HepG2 (cell line): ENCODE measurements around the gene HECTD3. TPM values are rescaled to one million over a fixed set of nuclear protein-coding genes. Genes with fewer than 3 reads are reported as not detected.

ENCODE experiments used
- ATF7 ChIP-seq, 2 experiments: fragments of 450-650 bp in 1 of 2; sonication (generic) in 1 of 2; formaldehyde crosslinking in 1 of 2; IDR thresholded peaks; 2 replicates each; pipeline versions ENCODE4 v1.4.0 to v1.6.1; 2016 to 2020; ENCODE audit warnings: antibody characterized with exemption in 1 of 2, mild to moderate bottlenecking in 1 of 2, missing genetic modification reagents in 1 of 2
- ETV6 ChIP-seq: sonication (generic); formaldehyde crosslinking; conservative IDR thresholded peaks from 2 replicates; pipeline ENCODE4 v1.4.0; 2020; ENCODE audit warnings: missing genetic modification reagents
- HHEX ChIP-seq: IDR thresholded peaks from 2 replicates; pipeline ENCODE4 v1.6.1; 2016; ENCODE audit warnings: control low read depth
- KDM6A ChIP-seq: IDR thresholded peaks from 2 replicates; pipeline ENCODE4 v1.6.1; 2016; ENCODE audit warnings: low read depth
- RNF2 ChIP-seq: fragments of 450-650 bp; conservative IDR thresholded peaks from 2 replicates; pipeline ENCODE4 v1.6.1; 2016; ENCODE audit warnings: low read depth
- SMC3 ChIP-seq: IDR thresholded peaks from 2 replicates; pipeline ENCODE4 v1.6.1; 2011; ENCODE audit warnings: low read length, improper control_type of control experiment
- THAP11 ChIP-seq: IDR thresholded peaks from 2 replicates; pipeline ENCODE4 v1.6.1; 2016; ENCODE audit warnings: missing biosample characterization, missing genetic modification reagents
- ZNF552 ChIP-seq: sonication (generic); formaldehyde crosslinking; IDR thresholded peaks from 2 replicates; pipeline ENCODE4 v1.9.0; 2022; ENCODE audit warnings: missing genetic modification reagents, mild to moderate bottlenecking, borderline replicate concordance
- ZNF768 ChIP-seq: sonication (generic); formaldehyde crosslinking; IDR thresholded peaks from 2 replicates; pipeline ENCODE4 v1.4.0; 2020; ENCODE audit warnings: missing genetic modification reagents
- polyA plus RNA-seq, 8 experiments: library from polyadenylated mRNA; depleted of rRNA in 3 of 8; stranded (reverse) in 7 of 8; unstranded in 1 of 8; fragments of >200 nt; fragmentation: Illumina TruSeq in 4 of 8; extraction: Trizol in 4 of 8; gene quantifications; 2 replicates each; pipeline versions ENCODE4 v1.2.1 to v1.2.3, GENCODE V29; 2011 to 2016; ENCODE audit warnings: low read depth in 4 of 8, missing spikeins in 1 of 8, mixed read lengths in 1 of 8; ENCODE audit not compliant: insufficient read depth in 1 of 8
- total RNA-seq, 5 experiments: library from RNA; depleted of rRNA; stranded (reverse); fragments of >200 nt; fragmentation: Illumina TruSeq; extraction: Trizol; gene quantifications; 2 replicates each; pipeline ENCODE4 v1.2.3, GENCODE V29; 2016; ENCODE audit warnings: low read depth in 1 of 5
- TF ChIP-seq, protein P1 (sequence below), 2 experiments: fragments of 450-650 bp in 1 of 2; sonication (generic) in 1 of 2; formaldehyde crosslinking in 1 of 2; IDR thresholded peaks; 2 replicates each; pipeline versions ENCODE4 v1.6.1 to v1.8.0; 2016 to 2022; ENCODE audit warnings: antibody characterized with exemption in 1 of 2, mild to moderate bottlenecking in 1 of 2, missing genetic modification reagents in 1 of 2
- TF ChIP-seq, protein P2 (sequence below): sonication (generic); formaldehyde crosslinking; IDR thresholded peaks from 2 replicates; pipeline ENCODE4 v1.4.0; 2020; ENCODE audit warnings: mild to moderate bottlenecking, missing genetic modification reagents, borderline replicate concordance
- TF ChIP-seq, protein P3 (sequence below): IDR thresholded peaks from 2 replicates; pipeline ENCODE4 v1.6.1; 2018; ENCODE audit warnings: missing genetic modification reagents

Gene HECTD3
- total and polyA plus RNA-seq, 2 of the 13 experiments (the other 11 are each of a cell fraction or from before 2014, with no cell fraction given) = 18.6 to 24.5 TPM

DNA sequence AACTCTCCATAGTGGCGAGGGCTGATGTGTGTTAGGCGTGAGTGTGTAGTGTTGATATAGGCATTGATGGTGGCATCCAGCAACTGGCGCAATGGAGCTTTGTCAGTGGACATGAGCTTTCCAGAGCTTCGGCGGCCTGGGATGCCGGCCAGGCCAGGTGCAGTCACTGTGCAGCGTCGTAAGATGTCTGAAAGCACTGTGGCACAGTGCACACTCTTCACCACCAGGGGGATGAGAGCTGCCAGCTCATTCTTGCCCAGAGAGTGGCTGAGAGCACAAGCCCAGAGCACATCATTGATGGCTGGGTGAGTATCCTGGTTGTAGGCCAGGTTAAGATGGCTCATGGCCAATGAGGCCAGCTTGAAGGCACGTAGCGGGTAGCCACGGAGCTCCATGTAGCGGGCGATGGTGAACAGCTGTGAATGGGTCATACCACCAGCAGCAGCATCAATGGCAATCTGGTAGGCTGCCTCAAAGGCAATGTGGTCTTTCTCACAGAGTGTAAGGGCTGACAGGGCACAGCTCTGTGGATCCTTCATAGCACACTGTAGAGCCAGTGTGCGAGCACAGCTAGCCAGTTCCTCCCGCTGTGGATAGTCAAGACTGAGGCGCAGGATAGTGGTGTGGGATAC is 7.6 kb upstream of the HECTD3 start (continued):
- TF ChIP-seq, protein P1, sequence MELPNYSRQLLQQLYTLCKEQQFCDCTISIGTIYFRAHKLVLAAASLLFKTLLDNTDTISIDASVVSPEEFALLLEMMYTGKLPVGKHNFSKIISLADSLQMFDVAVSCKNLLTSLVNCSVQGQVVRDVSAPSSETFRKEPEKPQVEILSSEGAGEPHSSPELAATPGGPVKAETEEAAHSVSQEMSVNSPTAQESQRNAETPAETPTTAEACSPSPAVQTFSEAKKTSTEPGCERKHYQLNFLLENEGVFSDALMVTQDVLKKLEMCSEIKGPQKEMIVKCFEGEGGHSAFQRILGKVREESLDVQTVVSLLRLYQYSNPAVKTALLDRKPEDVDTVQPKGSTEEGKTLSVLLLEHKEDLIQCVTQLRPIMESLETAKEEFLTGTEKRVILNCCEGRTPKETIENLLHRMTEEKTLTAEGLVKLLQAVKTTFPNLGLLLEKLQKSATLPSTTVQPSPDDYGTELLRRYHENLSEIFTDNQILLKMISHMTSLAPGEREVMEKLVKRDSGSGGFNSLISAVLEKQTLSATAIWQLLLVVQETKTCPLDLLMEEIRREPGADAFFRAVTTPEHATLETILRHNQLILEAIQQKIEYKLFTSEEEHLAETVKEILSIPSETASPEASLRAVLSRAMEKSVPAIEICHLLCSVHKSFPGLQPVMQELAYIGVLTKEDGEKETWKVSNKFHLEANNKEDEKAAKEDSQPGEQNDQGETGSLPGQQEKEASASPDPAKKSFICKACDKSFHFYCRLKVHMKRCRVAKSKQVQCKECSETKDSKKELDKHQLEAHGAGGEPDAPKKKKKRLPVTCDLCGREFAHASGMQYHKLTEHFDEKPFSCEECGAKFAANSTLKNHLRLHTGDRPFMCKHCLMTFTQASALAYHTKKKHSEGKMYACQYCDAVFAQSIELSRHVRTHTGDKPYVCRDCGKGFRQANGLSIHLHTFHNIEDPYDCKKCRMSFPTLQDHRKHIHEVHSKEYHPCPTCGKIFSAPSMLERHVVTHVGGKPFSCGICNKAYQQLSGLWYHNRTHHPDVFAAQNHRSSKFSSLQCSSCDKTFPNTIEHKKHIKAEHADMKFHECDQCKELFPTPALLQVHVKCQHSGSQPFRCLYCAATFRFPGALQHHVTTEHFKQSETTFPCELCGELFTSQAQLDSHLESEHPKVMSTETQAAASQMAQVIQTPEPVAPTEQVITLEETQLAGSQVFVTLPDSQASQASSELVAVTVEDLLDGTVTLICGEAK (IDR thresholded peaks at IDR 0.05) = no peak
- TF ChIP-seq, protein P1 (CRISPR knock-in tag; IDR thresholded peaks at IDR 0.05) = no peak
- TF ChIP-seq HHEX (CRISPR knock-in tag) = no peak
- peak; percentile 92 for TF ChIP-seq SMC3
- TF ChIP-seq ZNF768 (CRISPR knock-in tag) = no peak
- TF ChIP-seq ZNF552 (CRISPR knock-in tag) = 0 out of 2 replicates have a peak, but pooled peaks have one; percentile 57
- TF ChIP-seq, protein P2, sequence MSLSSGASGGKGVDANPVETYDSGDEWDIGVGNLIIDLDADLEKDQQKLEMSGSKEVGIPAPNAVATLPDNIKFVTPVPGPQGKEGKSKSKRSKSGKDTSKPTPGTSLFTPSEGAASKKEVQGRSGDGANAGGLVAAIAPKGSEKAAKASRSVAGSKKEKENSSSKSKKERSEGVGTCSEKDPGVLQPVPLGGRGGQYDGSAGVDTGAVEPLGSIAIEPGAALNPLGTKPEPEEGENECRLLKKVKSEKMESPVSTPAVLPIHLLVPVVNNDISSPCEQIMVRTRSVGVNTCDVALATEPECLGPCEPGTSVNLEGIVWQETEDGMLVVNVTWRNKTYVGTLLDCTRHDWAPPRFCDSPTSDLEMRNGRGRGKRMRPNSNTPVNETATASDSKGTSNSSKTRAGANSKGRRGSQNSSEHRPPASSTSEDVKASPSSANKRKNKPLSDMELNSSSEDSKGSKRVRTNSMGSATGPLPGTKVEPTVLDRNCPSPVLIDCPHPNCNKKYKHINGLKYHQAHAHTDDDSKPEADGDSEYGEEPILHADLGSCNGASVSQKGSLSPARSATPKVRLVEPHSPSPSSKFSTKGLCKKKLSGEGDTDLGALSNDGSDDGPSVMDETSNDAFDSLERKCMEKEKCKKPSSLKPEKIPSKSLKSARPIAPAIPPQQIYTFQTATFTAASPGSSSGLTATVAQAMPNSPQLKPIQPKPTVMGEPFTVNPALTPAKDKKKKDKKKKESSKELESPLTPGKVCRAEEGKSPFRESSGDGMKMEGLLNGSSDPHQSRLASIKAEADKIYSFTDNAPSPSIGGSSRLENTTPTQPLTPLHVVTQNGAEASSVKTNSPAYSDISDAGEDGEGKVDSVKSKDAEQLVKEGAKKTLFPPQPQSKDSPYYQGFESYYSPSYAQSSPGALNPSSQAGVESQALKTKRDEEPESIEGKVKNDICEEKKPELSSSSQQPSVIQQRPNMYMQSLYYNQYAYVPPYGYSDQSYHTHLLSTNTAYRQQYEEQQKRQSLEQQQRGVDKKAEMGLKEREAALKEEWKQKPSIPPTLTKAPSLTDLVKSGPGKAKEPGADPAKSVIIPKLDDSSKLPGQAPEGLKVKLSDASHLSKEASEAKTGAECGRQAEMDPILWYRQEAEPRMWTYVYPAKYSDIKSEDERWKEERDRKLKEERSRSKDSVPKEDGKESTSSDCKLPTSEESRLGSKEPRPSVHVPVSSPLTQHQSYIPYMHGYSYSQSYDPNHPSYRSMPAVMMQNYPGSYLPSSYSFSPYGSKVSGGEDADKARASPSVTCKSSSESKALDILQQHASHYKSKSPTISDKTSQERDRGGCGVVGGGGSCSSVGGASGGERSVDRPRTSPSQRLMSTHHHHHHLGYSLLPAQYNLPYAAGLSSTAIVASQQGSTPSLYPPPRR (CRISPR knock-in tag) = 0 out of 2 replicates have a peak, but pooled peaks have one; percentile 27
- no peak for TF ChIP-seq ATF7 (IDR thresholded peaks at IDR 0.05)
- 0 out of 2 replicates have a peak, but pooled peaks have one; percentile 16 for TF ChIP-seq ATF7 (CRISPR knock-in tag; IDR thresholded peaks at IDR 0.05)
- no peak for TF ChIP-seq KDM6A (CRISPR knock-in tag)
- no peak for TF ChIP-seq ETV6 (CRISPR knock-in tag)
- TF ChIP-seq THAP11 (CRISPR knock-in tag) = no peak
- TF ChIP-seq, protein P3, sequence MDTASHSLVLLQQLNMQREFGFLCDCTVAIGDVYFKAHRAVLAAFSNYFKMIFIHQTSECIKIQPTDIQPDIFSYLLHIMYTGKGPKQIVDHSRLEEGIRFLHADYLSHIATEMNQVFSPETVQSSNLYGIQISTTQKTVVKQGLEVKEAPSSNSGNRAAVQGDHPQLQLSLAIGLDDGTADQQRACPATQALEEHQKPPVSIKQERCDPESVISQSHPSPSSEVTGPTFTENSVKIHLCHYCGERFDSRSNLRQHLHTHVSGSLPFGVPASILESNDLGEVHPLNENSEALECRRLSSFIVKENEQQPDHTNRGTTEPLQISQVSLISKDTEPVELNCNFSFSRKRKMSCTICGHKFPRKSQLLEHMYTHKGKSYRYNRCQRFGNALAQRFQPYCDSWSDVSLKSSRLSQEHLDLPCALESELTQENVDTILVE = no peak
- no peak for TF ChIP-seq RNF2
